Measurements from ENCODE around the gene MVB12B. TPM values are rescaled to one million over a fixed set of nuclear protein-coding genes. Genes with fewer than 3 reads are reported as not detected.

The MVB12B gene
- total RNA-seq, 1 experiment from 2014 or later: 10.9 TPM

DNA sequence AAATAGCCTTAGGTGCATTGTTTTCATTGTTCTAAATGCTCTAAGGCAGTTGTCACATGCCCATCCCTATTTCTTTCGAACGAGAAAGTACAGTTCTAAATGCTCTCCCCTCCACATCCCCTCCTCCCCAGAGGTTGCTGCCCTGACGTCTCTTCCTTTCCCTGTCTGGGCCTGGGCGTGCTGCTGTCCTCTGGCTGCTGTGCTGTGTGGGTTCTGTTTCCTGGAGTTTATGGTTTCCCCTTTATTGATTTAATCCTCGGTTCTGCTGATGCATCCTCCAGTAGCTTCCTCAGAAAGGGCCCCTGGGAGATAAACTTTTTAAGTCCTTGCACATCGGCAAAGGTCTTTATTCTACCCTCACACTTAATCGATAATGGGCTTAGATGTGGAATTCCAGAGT, 48.8 kb downstream of the MVB12B start:
- CTCF ChIA-PET: interaction anchor here (1.4 kb wide), 1 partner anchor 23 kb away, joined by 3 read pairs; no protein-coding TSS in a partner anchor
- H3K9me3 ChIP-seq (ENCODE audit: control insufficient read depth in 1 of 2, insufficient read depth in 1 of 2, low read depth in 1 of 2, low read length in 2 of 2): no peaks in the 10 kb centered on the region
- no peak overlapping the region for H3K4me3 ChIP-seq (replicated peaks in 1 of 2; ENCODE audit: low read depth in 1 of 2, low read length in 2 of 2)
- no peaks in the 10 kb centered on the region for H3K79me2 ChIP-seq (ENCODE audit: insufficient read depth, low read length)
- H3K27me3 ChIP-seq (ENCODE audit: insufficient read depth, low read length): no peaks in the 10 kb centered on the region
- TF ChIP-seq YY1 (IDR thresholded peaks at IDR 0.05; ENCODE audit: extremely low read depth, insufficient replicate concordance, low read depth, low read length) (no peak), EZH2 (IDR thresholded peaks at IDR 0.05) (no peak), CBX3 (IDR thresholded peaks at IDR 0.05; ENCODE audit: low read depth) (no peak), CEBPB (IDR thresholded peaks at IDR 0.05; ENCODE audit: low read depth) (no peak), EZH2phosphoT487 (IDR thresholded peaks at IDR 0.05; ENCODE audit: borderline replicate concordance) (no peak), JUND (IDR thresholded peaks at IDR 0.05) (no peak), SIN3A (IDR thresholded peaks at IDR 0.05; ENCODE audit: low read depth) (no peak), POLR2A (IDR thresholded peaks at IDR 0.05; ENCODE audit: borderline replicate concordance, extremely low read depth, insufficient read depth, insufficient read length) (no peak), SP1 (IDR thresholded peaks at IDR 0.05; ENCODE audit: low read depth) (no peak), TCF7L2 (IDR thresholded peaks at IDR 0.05; ENCODE audit: borderline replicate concordance, extremely low read depth, insufficient read depth, insufficient read length) (no peak), FOSL1 (IDR thresholded peaks at IDR 0.05; ENCODE audit: low read depth) (no peak), SRF (IDR thresholded peaks at IDR 0.05; ENCODE audit: low read depth) (no peak)
- TF ChIP-seq, protein P1, sequence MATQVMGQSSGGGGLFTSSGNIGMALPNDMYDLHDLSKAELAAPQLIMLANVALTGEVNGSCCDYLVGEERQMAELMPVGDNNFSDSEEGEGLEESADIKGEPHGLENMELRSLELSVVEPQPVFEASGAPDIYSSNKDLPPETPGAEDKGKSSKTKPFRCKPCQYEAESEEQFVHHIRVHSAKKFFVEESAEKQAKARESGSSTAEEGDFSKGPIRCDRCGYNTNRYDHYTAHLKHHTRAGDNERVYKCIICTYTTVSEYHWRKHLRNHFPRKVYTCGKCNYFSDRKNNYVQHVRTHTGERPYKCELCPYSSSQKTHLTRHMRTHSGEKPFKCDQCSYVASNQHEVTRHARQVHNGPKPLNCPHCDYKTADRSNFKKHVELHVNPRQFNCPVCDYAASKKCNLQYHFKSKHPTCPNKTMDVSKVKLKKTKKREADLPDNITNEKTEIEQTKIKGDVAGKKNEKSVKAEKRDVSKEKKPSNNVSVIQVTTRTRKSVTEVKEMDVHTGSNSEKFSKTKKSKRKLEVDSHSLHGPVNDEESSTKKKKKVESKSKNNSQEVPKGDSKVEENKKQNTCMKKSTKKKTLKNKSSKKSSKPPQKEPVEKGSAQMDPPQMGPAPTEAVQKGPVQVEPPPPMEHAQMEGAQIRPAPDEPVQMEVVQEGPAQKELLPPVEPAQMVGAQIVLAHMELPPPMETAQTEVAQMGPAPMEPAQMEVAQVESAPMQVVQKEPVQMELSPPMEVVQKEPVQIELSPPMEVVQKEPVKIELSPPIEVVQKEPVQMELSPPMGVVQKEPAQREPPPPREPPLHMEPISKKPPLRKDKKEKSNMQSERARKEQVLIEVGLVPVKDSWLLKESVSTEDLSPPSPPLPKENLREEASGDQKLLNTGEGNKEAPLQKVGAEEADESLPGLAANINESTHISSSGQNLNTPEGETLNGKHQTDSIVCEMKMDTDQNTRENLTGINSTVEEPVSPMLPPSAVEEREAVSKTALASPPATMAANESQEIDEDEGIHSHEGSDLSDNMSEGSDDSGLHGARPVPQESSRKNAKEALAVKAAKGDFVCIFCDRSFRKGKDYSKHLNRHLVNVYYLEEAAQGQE (IDR thresholded peaks at IDR 0.05; ENCODE audit: low read depth): no peak
- TF ChIP-seq, protein P2, sequence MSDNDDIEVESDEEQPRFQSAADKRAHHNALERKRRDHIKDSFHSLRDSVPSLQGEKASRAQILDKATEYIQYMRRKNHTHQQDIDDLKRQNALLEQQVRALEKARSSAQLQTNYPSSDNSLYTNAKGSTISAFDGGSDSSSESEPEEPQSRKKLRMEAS (IDR thresholded peaks at IDR 0.05): no peak
- TF ChIP-seq, protein P3, sequence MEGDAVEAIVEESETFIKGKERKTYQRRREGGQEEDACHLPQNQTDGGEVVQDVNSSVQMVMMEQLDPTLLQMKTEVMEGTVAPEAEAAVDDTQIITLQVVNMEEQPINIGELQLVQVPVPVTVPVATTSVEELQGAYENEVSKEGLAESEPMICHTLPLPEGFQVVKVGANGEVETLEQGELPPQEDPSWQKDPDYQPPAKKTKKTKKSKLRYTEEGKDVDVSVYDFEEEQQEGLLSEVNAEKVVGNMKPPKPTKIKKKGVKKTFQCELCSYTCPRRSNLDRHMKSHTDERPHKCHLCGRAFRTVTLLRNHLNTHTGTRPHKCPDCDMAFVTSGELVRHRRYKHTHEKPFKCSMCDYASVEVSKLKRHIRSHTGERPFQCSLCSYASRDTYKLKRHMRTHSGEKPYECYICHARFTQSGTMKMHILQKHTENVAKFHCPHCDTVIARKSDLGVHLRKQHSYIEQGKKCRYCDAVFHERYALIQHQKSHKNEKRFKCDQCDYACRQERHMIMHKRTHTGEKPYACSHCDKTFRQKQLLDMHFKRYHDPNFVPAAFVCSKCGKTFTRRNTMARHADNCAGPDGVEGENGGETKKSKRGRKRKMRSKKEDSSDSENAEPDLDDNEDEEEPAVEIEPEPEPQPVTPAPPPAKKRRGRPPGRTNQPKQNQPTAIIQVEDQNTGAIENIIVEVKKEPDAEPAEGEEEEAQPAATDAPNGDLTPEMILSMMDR (IDR thresholded peaks at IDR 0.05 in 2 of 3, conservative IDR thresholded peaks at IDR 0.05 in 1 of 3; ENCODE audit: borderline replicate concordance in 1 of 3, insufficient read depth in 1 of 3, low read depth in 2 of 3, low read length in 2 of 3): no peak
- TF ChIP-seq, protein P4, sequence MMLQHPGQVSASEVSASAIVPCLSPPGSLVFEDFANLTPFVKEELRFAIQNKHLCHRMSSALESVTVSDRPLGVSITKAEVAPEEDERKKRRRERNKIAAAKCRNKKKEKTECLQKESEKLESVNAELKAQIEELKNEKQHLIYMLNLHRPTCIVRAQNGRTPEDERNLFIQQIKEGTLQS (IDR thresholded peaks at IDR 0.05): no peak
- no peak overlapping the region for H3K27ac ChIP-seq (ENCODE audit: low read depth, low read length)
- H2AFZ ChIP-seq (ENCODE audit: low read depth, low read length, poor library complexity, severe bottlenecking): no peak overlapping the region
- no TSS peak for BruUV-seq (replicated peaks)
- no peaks in the 10 kb centered on the region for H3K36me3 ChIP-seq (ENCODE audit: control insufficient read depth in 1 of 2, insufficient read depth in 2 of 2, low read length in 2 of 2)
- RAD21 ChIA-PET (ENCODE audit: low non-redundant PET in 1 of 2, low total read pairs in 2 of 2, uncharacterized antibody in 2 of 2, unreplicated experiment in 2 of 2): no interaction called here
- intact Hi-C loops (cut with micrococcal nuclease): no loop called here
- POLR2A ChIA-PET: no interaction called here
- H3K9me2 ChIP-seq (ENCODE audit: insufficient read depth): no peaks in the 10 kb centered on the region
- DNase-seq (ENCODE audit: low read depth, low spot score): no peak
- H3K9ac ChIP-seq (ENCODE audit: low read length): no peak overlapping the region
- H4K20me1 ChIP-seq (ENCODE audit: insufficient read depth): no peaks in the 10 kb centered on the region
- H3K4me1 ChIP-seq (ENCODE audit: control insufficient read depth in 1 of 2, insufficient read depth in 2 of 2, low read length in 2 of 2): peaks cover 0 to 16% of the 10 kb centered on the region in 2 experiments; a peak in 2 of 4 replicates
- no peak overlapping the region for H3K4me2 ChIP-seq (ENCODE audit: low read length)
- ATAC-seq: no peak

Data from HCT116 (cell line).